ENCODE data around the gene ZNF33A.
"Not testable (repeated sequence)": the region's sequence is repeated elsewhere in the genome, so short reads cannot be mapped to it uniquely, and the experiment has no call there.

Gene ZNF33A

GRCh38 chr10:38045129-38045528 lies 34.7 kb downstream of the ZNF33A start:
- no peak for DNase-seq (ENCODE audit: low read depth, low spot score)

- DNase-seq (ENCODE audit: low read depth, low spot score), result no peak
Measured at GRCh38 chr10:38047666-38048065, 37.2 kb downstream of the ZNF33A start.

DNA sequence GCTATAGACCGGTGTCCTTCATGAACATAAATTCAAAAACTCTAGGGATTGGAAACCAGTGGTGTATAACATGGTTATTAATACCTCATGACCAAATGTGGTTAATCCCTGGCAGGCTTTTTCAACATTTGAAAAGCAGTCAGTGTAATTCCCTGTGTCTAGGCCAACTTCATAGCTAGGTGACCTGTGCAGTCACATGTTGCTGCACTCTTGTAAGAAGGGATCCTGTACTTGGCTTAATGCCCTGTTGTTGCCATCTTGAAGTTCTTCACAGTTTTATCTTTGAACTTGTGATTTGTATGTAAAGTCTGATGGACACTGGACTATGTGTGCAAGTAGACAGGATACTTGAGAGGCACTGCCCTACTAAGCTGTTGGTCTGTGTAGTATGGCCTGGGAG lies 39.7 kb downstream of the ZNF33A start:
- no peak for DNase-seq (ENCODE audit: low read depth, low spot score)

DNA sequence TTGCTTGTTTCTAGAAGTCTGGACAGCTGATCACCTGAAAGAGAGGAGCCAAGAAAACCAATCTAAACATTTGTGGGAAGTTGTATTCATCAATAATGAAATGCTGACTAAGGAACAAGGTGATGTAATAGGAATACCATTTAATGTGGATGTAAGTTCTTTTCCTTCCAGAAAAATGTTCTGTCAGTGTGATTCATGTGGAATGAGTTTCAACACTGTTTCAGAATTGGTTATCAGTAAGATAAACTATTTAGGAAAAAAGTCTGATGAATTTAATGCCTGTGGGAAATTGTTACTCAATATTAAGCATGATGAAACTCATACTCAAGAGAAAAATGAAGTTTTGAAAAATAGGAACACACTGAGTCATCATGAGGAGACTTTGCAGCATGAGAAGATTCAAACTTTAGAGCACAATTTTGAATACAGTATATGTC lies 43.9 kb downstream of the ZNF33A start:
- DNase-seq (ENCODE audit: low read depth, low spot score), result no peak

DNA sequence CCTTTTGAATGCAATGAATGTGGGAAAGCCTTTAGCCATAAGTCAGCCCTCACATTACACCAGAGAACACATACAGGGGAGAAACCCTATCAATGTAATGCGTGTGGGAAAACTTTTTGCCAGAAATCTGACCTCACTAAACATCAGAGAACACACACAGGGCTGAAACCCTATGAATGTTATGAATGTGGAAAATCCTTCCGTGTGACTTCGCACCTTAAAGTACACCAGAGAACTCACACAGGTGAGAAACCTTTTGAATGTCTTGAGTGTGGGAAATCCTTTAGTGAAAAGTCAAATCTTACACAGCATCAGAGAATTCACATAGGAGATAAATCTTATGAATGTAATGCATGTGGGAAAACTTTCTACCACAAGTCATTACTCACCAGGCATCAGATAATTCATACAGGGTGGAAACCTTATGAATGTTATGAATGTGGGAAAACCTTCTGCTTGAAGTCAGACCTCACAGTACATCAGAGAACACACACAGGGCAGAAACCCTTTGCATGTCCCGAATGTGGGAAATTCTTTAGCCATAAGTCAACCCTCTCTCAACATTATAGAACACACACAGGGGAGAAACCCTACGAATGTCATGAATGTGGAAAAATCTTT lies 44.9 kb downstream of the ZNF33A start:
- not testable (repeated sequence) for DNase-seq (ENCODE audit: low read depth, low spot score)

DNA sequence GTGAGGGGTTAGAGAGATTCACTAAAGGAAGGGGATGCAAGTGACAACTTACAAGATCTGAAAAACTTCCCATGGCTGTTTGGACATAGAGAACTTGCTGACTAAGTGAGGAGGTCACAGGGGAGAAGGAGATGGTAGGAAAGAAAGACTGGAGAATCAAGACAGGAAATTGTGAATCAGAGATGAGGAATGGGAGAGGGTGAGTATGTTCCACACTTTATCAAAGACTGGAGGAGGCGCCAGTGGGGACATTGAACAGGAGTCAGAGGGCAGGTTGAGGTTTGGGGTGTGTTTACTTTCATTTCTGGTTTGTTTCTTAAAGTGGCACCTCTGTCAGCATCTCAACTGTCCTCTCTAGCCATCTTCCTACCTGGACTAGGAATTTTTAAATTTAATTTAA lies 59.2 kb downstream of the ZNF33A start:
- not testable (repeated sequence) for DNase-seq (ENCODE audit: low read depth, low spot score)

- no peak for DNase-seq (ENCODE audit: low read depth, low spot score)
Measured at GRCh38 chr10:38070501-38070900, 60.0 kb downstream of the ZNF33A start.

GRCh38 chr10:38072552-38072951 lies 62.1 kb downstream of the ZNF33A start:
- no peak for DNase-seq (ENCODE audit: low read depth, low spot score)

GRCh38 chr10:38076687-38077086 lies 66.2 kb downstream of the ZNF33A start:
- DNase-seq (ENCODE audit: low read depth, low spot score), result no peak

DNA sequence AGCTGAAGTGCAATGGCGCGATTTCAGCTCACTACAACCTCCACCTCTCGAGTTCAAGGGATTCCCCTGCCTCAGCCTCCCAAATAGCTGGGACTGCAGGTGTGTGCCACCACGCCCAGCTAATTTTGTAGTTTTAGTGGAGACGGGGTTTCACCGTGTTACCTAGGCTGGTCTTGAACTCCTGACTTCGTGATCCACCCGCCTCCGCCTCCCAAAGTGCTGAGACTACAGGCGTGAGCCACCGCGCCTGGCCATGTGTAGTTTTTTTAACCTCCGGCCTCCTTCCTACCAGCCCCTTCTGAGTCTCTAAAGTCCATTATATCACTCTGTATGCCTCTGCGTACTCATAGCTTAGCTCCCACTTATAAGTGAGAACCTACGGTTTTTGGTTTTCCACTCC lies 82.8 kb downstream of the ZNF33A start:
- not testable (repeated sequence) for DNase-seq (ENCODE audit: low read depth, low spot score)

GRCh38 chr10:38093816-38094157 lies 83.3 kb downstream of the ZNF33A start:
- no peak for DNase-seq (ENCODE audit: low read depth, low spot score)

DNA sequence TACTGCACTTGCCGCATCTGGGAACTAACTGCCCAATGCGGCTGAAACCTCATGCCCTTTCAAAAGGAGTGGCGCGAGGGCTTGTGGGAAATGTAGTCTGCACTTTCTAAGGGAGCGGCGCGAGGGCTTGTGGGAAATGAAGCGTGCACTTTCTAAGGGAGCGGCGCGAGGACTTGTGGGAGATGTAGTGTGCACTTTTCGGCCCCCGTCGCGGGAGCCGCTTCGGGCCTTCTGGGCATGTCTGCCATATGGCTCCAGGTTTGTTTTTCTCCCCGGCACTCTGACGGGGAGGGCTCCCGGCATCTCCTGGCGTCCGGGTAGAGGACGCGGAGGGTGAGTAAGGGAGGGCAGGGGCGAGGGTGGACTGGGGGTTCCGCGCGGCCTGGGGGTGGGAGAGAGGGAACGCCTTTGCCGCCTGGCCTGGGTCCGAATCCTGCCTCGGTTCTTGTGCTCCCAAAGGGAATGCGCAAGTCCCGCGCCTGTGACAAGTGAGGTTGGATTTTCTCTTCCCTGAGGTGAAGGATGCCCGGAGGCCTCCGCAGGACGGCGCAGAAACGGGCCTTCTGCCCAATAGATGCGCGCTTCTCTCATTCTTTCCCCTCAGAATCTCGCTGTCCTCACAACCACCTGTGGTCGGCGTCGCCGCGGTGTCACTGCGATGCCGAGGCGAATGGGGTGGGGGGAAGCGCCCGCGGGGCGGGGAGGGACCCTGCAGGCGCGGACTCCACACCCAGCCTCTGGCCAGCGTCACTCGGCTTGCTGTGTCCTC lies 83.9 kb downstream of the ZNF33A start, which contains the start of gene ZNF37A:
Gene ZNF37A, plus strand, starts transcription at position 180 of the 769 bp plus-strand sequence. CDS start 2,281 bp downstream, outside the sequence.
- peak; percentile 83 for DNase-seq (ENCODE audit: low read depth, low spot score)

GRCh38 chr10:38094927-38095574 lies 84.6 kb downstream of the ZNF33A start:
- DNase-seq (ENCODE audit: low read depth, low spot score), result no peak

- DNase-seq (ENCODE audit: low read depth, low spot score), result no peak
Measured at GRCh38 chr10:38102880-38103279, 92.4 kb downstream of the ZNF33A start.

GRCh38 chr10:38103756-38104155 lies 93.3 kb downstream of the ZNF33A start:
- DNase-seq (ENCODE audit: low read depth, low spot score), result no peak

DNA sequence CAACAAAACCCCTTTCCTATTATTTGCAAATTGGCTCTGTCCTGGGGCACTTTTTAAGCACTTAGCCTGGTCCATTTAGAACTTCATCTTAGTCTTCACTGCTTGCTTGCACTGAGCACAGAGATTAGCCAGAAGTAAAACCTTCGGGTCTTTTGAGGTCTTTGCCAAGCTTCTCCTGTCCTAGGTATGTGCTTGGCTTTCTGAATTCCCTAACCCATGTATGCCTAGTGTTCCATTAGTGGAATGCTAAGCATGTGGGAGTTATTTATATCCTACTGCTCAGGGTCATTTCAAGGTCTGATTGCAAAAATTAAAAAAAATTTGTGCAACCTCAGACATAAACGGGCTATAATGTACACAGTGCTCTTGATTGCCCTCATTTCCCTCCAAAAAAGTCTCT lies 101.7 kb downstream of the ZNF33A start:
- no peak for DNase-seq (ENCODE audit: low read depth, low spot score)

All from brain pericyte (primary cell).